Transverse colon (tissue), 4 donors: Measurements from ENCODE around the gene SEPHS1.

Experiments
- EP300 ChIP-seq: sonication (generic); formaldehyde crosslinking; IDR thresholded peaks from one replicate; pipeline ENCODE4 v1.6.1; 2017; ENCODE audit warnings: antibody characterized with exemption, low read depth
- POLR2A ChIP-seq: fragments of 450-650 bp; IDR thresholded peaks from one replicate; pipeline ENCODE4 v1.6.1; 2016; ENCODE audit warnings: antibody characterized with exemption, mild to moderate bottlenecking, moderate library complexity
- POLR2AphosphoS5 ChIP-seq, 3 donors: sonication (generic); formaldehyde crosslinking; IDR thresholded peaks; one replicate each; pipeline ENCODE4 v1.6.1; 2016; ENCODE audit warnings: antibody characterized with exemption in 3 of 3
- TF ChIP-seq, protein P1 (sequence below), 5 experiments: fragments of 200-600 bp in 3 of 5; fragments of 450-650 bp in 2 of 5; sonication (generic) in 3 of 5; IDR thresholded peaks; 1 replicate in 2 of 5; 2 replicates in 3 of 5; pipeline ENCODE4 v1.5.1; 2016 to 2017; ENCODE audit warnings: antibody characterized with exemption in 5 of 5, inconsistent platforms in 3 of 5, mild to moderate bottlenecking in 2 of 5, moderate library complexity in 1 of 5

- TF ChIP-seq, protein P1, sequence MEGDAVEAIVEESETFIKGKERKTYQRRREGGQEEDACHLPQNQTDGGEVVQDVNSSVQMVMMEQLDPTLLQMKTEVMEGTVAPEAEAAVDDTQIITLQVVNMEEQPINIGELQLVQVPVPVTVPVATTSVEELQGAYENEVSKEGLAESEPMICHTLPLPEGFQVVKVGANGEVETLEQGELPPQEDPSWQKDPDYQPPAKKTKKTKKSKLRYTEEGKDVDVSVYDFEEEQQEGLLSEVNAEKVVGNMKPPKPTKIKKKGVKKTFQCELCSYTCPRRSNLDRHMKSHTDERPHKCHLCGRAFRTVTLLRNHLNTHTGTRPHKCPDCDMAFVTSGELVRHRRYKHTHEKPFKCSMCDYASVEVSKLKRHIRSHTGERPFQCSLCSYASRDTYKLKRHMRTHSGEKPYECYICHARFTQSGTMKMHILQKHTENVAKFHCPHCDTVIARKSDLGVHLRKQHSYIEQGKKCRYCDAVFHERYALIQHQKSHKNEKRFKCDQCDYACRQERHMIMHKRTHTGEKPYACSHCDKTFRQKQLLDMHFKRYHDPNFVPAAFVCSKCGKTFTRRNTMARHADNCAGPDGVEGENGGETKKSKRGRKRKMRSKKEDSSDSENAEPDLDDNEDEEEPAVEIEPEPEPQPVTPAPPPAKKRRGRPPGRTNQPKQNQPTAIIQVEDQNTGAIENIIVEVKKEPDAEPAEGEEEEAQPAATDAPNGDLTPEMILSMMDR (IDR thresholded peaks at IDR 0.05), result peak in 1 of 5 experiments; percentile 14
- TF ChIP-seq EP300, result no peak
- peak; percentile 88 for TF ChIP-seq POLR2A
- peak; percentile 81 to 87 (median 81) for TF ChIP-seq POLR2AphosphoS5 (IDR thresholded peaks at IDR 0.05)
Observed at GRCh38 chr10:13299437-13300287, 48.4 kb downstream of the SEPHS1 start, which contains the start of gene PHYH.
